Glutamatergic neuron (in vitro differentiated cells): ENCODE measurements around the gene LRP4. TPM values are rescaled to one million over a fixed set of nuclear protein-coding genes. Genes with fewer than 3 reads are reported as not detected.

ENCODE experiments used
- DNase-seq: peaks from one replicate; pipeline ENCODE4 v3.0.0; 2022
- H3K27ac Mint-ChIP-seq: one replicate; pipeline ENCODE4 v1.8.0; 2020; ENCODE audit warnings: mild to moderate bottlenecking, mixed read lengths, inconsistent platforms; ENCODE audit not compliant: unreplicated experiment
- H3K27me3 Mint-ChIP-seq: one replicate; pipeline ENCODE4 v1.8.0; 2020; ENCODE audit warnings: mild to moderate bottlenecking, moderate library complexity, mixed read lengths, inconsistent platforms; ENCODE audit not compliant: unreplicated experiment
- H3K36me3 Mint-ChIP-seq: one replicate; pipeline ENCODE4 v1.8.0; 2020; ENCODE audit warnings: mild to moderate bottlenecking, mixed read lengths, inconsistent platforms; ENCODE audit not compliant: unreplicated experiment
- H3K4me1 Mint-ChIP-seq: one replicate; pipeline ENCODE4 v1.8.0; 2020; ENCODE audit warnings: mild to moderate bottlenecking, low read depth, mixed read lengths, inconsistent platforms; ENCODE audit not compliant: unreplicated experiment
- H3K4me3 Mint-ChIP-seq: one replicate; pipeline ENCODE4 v1.8.0; 2020; ENCODE audit warnings: mild to moderate bottlenecking, mixed read lengths, inconsistent platforms; ENCODE audit not compliant: unreplicated experiment
- H3K9me3 Mint-ChIP-seq: one replicate; pipeline ENCODE4 v1.8.0; 2020; ENCODE audit warnings: mild to moderate bottlenecking, moderate library complexity, mixed read lengths, inconsistent platforms; ENCODE audit not compliant: unreplicated experiment
- CTCF ChIP-seq: fragments of 200-600 bp; sonication (generic); IDR thresholded peaks from one replicate; pipeline ENCODE4 v1.5.0; 2021; ENCODE audit not compliant: partially characterized antibody, unreplicated experiment
- total RNA-seq: library from RNA; stranded (reverse); fragmentation: NEBNext Ultra II Directional; extraction: Animal tissue kit (Norgen Biotek cat#: 25700); gene quantifications from one replicate; pipeline ENCODE4 v1.2.1, GENCODE V29; 2021; ENCODE audit not compliant: unreplicated experiment

The LRP4 gene
- total RNA-seq, 1 donor from 2014 or later, result 25.0 TPM

DNA sequence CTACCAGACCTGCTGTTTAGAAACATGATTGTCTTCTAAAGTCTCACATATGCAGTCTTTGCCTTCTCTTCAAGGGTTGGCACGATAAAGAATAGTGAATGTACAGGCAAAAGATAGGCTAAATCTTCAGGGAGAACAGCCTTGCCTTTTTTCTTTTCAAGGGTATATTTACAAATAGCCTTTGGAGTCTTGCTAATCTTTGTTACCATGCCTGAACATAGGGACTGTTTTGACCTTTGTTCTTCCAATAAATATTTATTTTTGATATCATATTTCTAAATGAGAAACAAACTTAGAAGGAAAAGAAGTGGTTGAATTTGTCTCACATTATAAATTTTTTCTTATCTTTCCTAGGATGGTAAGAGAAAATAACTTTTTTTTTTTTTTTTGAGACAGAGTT is 30.9 kb upstream of the LRP4 start:
- H3K4me1 Mint-ChIP-seq, result peaks cover 7% of the 10 kb centered on the region
- H3K27ac Mint-ChIP-seq, result no peak overlapping the region
- H3K27me3 Mint-ChIP-seq, result no peaks in the 10 kb centered on the region
- no peak for DNase-seq
- no peak overlapping the region for H3K4me3 Mint-ChIP-seq
- no peak for TF ChIP-seq CTCF
- no peaks in the 10 kb centered on the region for H3K36me3 Mint-ChIP-seq
- no peaks in the 10 kb centered on the region for H3K9me3 Mint-ChIP-seq

- no peak overlapping the region for H3K4me3 Mint-ChIP-seq
- DNase-seq, result no peak
- TF ChIP-seq CTCF, result no peak
- H3K4me1 Mint-ChIP-seq, result peaks cover 7% of the 10 kb centered on the region
- no peaks in the 10 kb centered on the region for H3K9me3 Mint-ChIP-seq
- H3K36me3 Mint-ChIP-seq, result no peaks in the 10 kb centered on the region
- H3K27ac Mint-ChIP-seq, result no peak overlapping the region
- H3K27me3 Mint-ChIP-seq, result no peaks in the 10 kb centered on the region
Measured at GRCh38 chr11:46948378-46949131, 30.2 kb upstream of the LRP4 start.

DNA sequence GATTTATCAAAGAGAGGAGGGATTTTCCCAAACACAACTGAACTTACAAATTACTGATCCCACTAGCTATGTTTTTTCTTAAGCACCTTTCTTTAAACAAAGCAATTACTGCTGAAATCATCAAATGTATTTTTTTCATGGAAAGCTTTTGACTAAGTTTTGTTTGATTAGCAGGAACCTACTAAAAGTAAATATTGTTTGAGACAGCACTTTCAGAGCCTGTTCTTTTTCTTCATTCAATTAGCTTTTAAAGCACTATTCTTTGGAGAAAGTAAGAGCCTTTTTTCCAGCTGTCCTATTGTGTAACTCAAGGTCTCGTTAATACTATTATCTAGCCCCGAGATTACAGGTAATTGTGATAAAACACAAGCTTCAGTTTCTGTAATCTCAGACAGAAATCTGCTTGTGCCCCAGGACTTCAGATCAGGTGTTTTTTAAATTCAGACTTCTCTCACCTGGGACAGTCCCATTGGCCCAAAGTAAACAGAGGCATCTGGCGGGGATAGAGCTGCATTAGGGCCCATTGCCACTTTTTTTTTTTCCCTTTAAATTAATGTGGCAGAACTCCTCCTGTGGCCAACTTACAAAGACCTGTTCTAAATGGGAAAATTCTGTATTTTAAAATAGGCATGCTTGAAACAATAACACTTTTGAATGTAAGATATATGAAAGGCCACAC is 29.2 kb upstream of the LRP4 start:
- Mint-ChIP-seq H3K36me3 (no peaks in the 10 kb centered on the region), H3K9me3 (no peaks in the 10 kb centered on the region), H3K4me3 (no peak overlapping the region), H3K27ac (no peak overlapping the region), H3K4me1 (peaks cover 7% of the 10 kb centered on the region), H3K27me3 (no peaks in the 10 kb centered on the region)
- no peak for DNase-seq
- TF ChIP-seq CTCF, result no peak

DNA sequence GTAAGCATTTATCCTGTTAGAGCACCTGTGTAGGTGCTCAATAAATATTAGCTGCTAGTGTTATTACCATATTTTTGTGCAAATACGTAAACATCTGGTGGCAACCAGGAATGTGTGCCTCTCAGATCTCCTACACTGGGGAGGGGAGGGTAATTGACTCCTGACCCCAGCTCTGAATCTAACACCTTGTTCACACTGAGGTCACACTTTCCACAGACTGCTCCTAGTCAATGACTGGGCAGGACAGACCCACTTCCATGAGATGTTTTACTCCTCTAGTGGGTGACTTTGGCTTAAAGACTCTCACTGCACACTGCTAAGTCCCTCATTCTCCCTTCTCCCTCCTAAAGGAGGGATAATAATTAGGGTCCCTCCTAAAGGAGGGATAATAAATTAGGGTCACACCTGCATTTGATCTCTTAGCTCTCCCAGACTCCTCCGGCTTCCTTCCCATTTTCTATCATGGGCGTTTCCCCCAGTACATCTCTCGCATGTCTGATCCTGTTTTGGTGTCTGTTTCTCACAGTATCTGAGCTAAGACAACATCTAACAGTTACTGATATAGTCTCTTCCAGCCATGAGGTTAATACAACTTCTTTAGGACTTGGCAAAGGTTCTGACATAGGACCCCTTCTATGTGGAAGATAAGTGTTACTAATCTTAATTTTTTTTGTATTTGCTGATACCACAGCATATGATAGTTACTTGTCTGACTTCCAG is 26.2 kb upstream of the LRP4 start:
- no peaks in the 10 kb centered on the region for H3K27me3 Mint-ChIP-seq
- TF ChIP-seq CTCF, result no peak
- no peak overlapping the region for H3K27ac Mint-ChIP-seq
- peaks cover 7% of the 10 kb centered on the region for H3K4me1 Mint-ChIP-seq
- no peak for DNase-seq
- H3K4me3 Mint-ChIP-seq, result no peak overlapping the region
- H3K36me3 Mint-ChIP-seq, result no peaks in the 10 kb centered on the region
- H3K9me3 Mint-ChIP-seq, result no peaks in the 10 kb centered on the region
